Heart right ventricle (tissue), 16 donors: ENCODE data around the gene ASPSCR1. TPM values are rescaled to one million over a fixed set of nuclear protein-coding genes. Genes with fewer than 3 reads are reported as not detected.

Source experiments
- ATAC-seq, 8 donors: fragments of 200-7000 bp; cut with Tn5 transposase; one replicate each; pipeline ENCODE4 v1.9.1; 2020; ENCODE audit warnings: mild to moderate bottlenecking in 8 of 8, moderate library complexity in 8 of 8, moderate number of reproducible peaks in 1 of 8
- DNase-seq, 2 donors: peaks; one replicate each; pipeline ENCODE4 v3.0.0-alpha.2; 2020
- H3K27ac ChIP-seq, 10 donors: fragments of 200-600 bp; sonication (generic) in 2 of 10; one replicate each; pipeline versions ENCODE4 v1.5.0 to v1.8.0; 2020 to 2022; ENCODE audit warnings: mild to moderate bottlenecking in 3 of 10
- H3K27me3 ChIP-seq, 7 donors: fragments of 200-600 bp; one replicate each; pipeline ENCODE4 v1.8.0; 2021 to 2022; ENCODE audit warnings: mild to moderate bottlenecking in 2 of 7
- H3K36me3 ChIP-seq, 9 donors: fragments of 200-600 bp; sonication (generic) in 1 of 9; one replicate each; pipeline versions ENCODE4 v1.5.0 to v1.8.0; 2020 to 2022; ENCODE audit warnings: mild to moderate bottlenecking in 2 of 9
- H3K4me1 ChIP-seq, 9 donors: fragments of 200-600 bp; sonication (generic) in 1 of 9; one replicate each; pipeline versions ENCODE4 v1.5.0 to v1.8.0; 2020 to 2022; ENCODE audit warnings: mild to moderate bottlenecking in 4 of 9
- H3K4me3 ChIP-seq, 10 donors: fragments of 200-600 bp; sonication (generic) in 2 of 10; one replicate each; pipeline versions ENCODE4 v1.5.0 to v1.8.0; 2020 to 2022; ENCODE audit warnings: mild to moderate bottlenecking in 7 of 10, moderate library complexity in 2 of 10
- H3K9me3 ChIP-seq, 11 donors: fragments of 200-600 bp in 10 of 11; sonication (generic) in 2 of 11; one replicate each; pipeline versions ENCODE4 v1.5.0 to v1.8.0; 2013 to 2022; ENCODE audit warnings: mild to moderate bottlenecking in 2 of 11, control low read depth in 1 of 11, moderate library complexity in 1 of 11
- CTCF ChIP-seq, 9 donors: fragments of 200-600 bp; sonication (generic) in 2 of 9; IDR thresholded peaks; one replicate each; pipeline versions ENCODE4 v1.5.0 to v1.8.0; 2021 to 2022; ENCODE audit warnings: antibody characterized with exemption in 9 of 9, mild to moderate bottlenecking in 5 of 9, moderate library complexity in 1 of 9
- WGBS, 2 donors: extraction: QIAGEN DNeasy Blood & Tissue Kit; methylation state at CpG; one replicate each; pipeline ENCODE4 v1.1.7; 2013; ENCODE audit warnings: inconsistent platforms in 1 of 2; 5-methylcytosine and 5-hydroxymethylcytosine counted together
- intact Hi-C, 10 donors: fragments of 100-400 bp; cut with DNase I; formaldehyde crosslinking; loops; one replicate each; pipeline versions ENCODE4 v1.11.1 to v1.14.2; 2022
- polyA plus RNA-seq, 2 donors: library from polyadenylated mRNA; stranded (reverse); fragments of 200-250 nt; gene quantifications; one replicate each; pipeline ENCODE4 v1.2.3, GENCODE V29; 2013
- total RNA-seq, 10 donors: library from RNA; stranded (reverse); fragmentation: NEBNext Ultra II Directional in 3 of 10; extraction: Animal tissue kit (Norgen Biotek cat#: 25700) in 3 of 10; gene quantifications; one replicate each; pipeline versions ENCODE4 v1.2.1 to v1.2.4, GENCODE V29; 2021 to 2023
- donor health status: Arrhythmogenic right ventricular cardiomyopathy.
- donor health status: ischemic (EF 13 %, LVEDD 7.1; RV severe dilation, severe dysfunction).
- donor health status: healthy with polysubstance abuse.
- donor health status: DM: no; HTN: yes; CAD: no.
- donor health status: DM: no; HTN: no; CAD: no.
- donor health status: ischemic (EF 25% LVEDD 6.9; RV normal size, moderate dysfunction).
- donor health status: ischemic (EF 25% LVEDD 5.7; RV mildly dilated, moderate dysfunction).
- donor health status: healthy.
- donor health status: DM: yes; HTN: yes; CAD: no.
- donor health status: Ischemic cardiomyopathy.
- donor health status: ischemic (EF 35%, LVEDD 5.7; RV mildly dilated, moderate dysfunction).
- donor health status: nonischemic (EF 11% LVEDD 7.7; RV severe dilation, severe dysfunction).
- donor health status: DM: yes; HTN: yes; CAD: no.
- donor health status: PGD.
- donor health status: ischemic (EF 29% LVEDD 5.4; RV normal size, mild dysfunction).
- donor health status: nonischemic (EF 23%, LVEDD 6.1; RV moderate dilation, normal function).

The ASPSCR1 gene
- total and polyA plus RNA-seq, 12 donors = 19.9 to 115 (median 25.1) TPM

- Histone ChIP-seq H3K4me3 (peak overlapping the region in 8 of 10 donors; percentile 3 to 29 (median 20)), H3K4me1 (peaks cover 3 to 28% (median 19%) of the 10 kb centered on the region in 9 donors), H3K27me3 (peaks cover 0 to 83% (median 38%) of the 10 kb centered on the region in 7 donors), H3K36me3 (no peaks in the 10 kb centered on the region), H3K9me3 (no peaks in the 10 kb centered on the region), H3K27ac (peak overlapping the region in 2 of 10 donors; percentile 36 to 46)
- peak; percentile 79 for DNase-seq
- no peak for TF ChIP-seq CTCF (IDR thresholded peaks at IDR 0.05)
- WGBS, 2 donors = 12 to 15% methylated on average over 36 of the region's 36 CpGs
- intact Hi-C loops = loop anchor here in 4 of 10 donors (2.0 to 10.0 kb wide), 3 partner anchors 40 to 187 kb away; no protein-coding TSS in a partner anchor
- ATAC-seq = peak; percentile 84 to 95 (median 89)
These were observed 9.7 kb upstream of the ASPSCR1 start for GRCh38 chr17:81967533-81968395.

DNA sequence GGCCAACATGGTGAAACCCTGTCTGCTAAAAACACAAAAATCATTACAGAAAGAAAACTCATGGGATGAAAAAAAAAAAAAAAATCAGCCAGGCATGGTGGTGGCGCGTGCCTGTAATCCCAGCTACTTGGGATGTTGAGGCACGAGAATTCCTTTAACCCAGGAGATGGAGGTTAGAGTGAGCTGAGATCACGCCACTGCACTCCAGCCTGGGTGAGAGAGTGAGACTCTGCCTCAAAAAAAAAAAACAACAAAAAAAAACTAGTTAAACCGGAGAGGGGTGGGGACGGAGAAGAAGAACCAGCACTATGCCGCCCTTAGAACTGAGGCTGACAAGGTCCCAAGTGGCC, 9.1 kb upstream of the ASPSCR1 start:
- DNase-seq (no peak), ATAC-seq (no peak)
- Histone ChIP-seq H3K27ac (no peak overlapping the region), H3K4me1 (peaks cover 3 to 28% (median 19%) of the 10 kb centered on the region in 9 donors), H3K36me3 (no peaks in the 10 kb centered on the region), H3K27me3 (peaks cover 0 to 77% (median 32%) of the 10 kb centered on the region in 7 donors), H3K4me3 (peak overlapping the region in 7 of 10 donors; percentile 3 to 29 (median 21)), H3K9me3 (peaks cover 0 to 4% (median 0%) of the 10 kb centered on the region in 11 donors)
- intact Hi-C loops = loop anchor here in 3 of 10 donors (5.0 to 10.0 kb wide), 2 partner anchors 39 to 186 kb away; no protein-coding TSS in a partner anchor
- 79 to 82% methylated on average over 7 of the region's 7 CpGs for WGBS, 2 donors
- TF ChIP-seq CTCF (IDR thresholded peaks at IDR 0.05) = no peak

DNA sequence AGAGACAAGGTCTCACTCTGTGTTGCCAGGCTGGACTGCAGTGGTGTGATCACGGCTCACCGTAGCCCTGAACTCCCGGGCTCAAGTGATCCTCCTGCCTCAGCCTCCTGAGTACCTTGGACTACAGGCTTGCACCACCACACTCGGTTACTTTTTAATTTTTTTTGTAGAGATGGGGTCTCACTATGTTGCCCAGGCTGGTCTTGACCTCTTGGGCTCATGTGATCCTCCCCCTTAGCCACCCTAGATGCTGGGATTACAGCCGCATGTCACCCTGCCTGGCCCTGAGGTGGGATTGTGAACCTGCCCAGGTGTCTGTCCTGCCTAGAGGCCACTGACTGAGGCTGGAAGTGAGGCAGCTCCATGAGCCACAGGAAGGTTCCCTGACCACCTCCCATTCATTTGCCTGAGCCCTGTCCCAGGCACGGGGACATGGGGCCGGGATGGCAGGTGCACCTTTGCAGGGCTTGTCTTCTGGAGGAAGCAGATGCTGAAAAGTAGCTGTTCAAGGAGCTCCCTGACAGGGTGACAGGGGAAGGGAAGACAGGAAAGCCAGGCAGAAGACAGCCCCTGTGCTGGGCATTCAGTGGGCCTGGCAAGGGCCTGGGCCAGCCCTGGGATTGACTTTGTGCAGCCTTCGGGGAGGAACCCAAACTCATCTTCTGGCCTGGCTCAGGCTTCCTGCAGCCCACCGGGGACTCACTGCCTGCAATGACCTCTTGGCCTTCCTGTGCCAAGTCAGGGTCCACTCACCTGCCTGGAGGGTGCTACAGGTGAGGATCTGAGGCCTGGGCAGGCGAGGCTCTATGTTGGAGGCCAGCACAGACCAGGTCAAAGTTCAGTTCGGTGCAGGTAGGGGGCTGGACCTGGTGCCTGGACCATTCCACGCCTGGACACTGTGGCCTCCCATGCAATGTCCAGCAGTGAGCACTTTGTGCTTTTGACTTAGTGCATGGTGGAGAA, 8.3 kb upstream of the ASPSCR1 start:
- WGBS, 2 donors = 89% methylated on average over 12 of the region's 12 CpGs
- intact Hi-C loops = loop anchor here in 3 of 10 donors (5.0 to 10.0 kb wide), 2 partner anchors 38 to 186 kb away; no protein-coding TSS in a partner anchor
- TF ChIP-seq CTCF (IDR thresholded peaks at IDR 0.05) = no peak
- H3K4me3 ChIP-seq = no peak overlapping the region
- no peak overlapping the region for H3K27ac ChIP-seq
- peaks cover 0 to 69% (median 25%) of the 10 kb centered on the region in 7 donors for H3K27me3 ChIP-seq
- H3K4me1 ChIP-seq = peaks cover 3 to 28% (median 19%) of the 10 kb centered on the region in 9 donors
- ATAC-seq (no peak), DNase-seq (no peak)
- peaks cover 0 to 10% (median 0%) of the 10 kb centered on the region in 11 donors for H3K9me3 ChIP-seq
- H3K36me3 ChIP-seq = no peaks in the 10 kb centered on the region

GRCh38 chr17:81973432-81973831, 4.0 kb upstream of the ASPSCR1 start:
- DNase-seq = no peak
- Histone ChIP-seq H3K27me3 (peaks cover 0 to 33% (median 6%) of the 10 kb centered on the region in 7 donors), H3K4me1 (peaks cover under 1 to 19% (median 14%) of the 10 kb centered on the region in 9 donors), H3K9me3 (peaks cover 0 to 10% (median 0%) of the 10 kb centered on the region in 11 donors), H3K27ac (no peak overlapping the region), H3K4me3 (no peak overlapping the region), H3K36me3 (no peaks in the 10 kb centered on the region)
- TF ChIP-seq CTCF (IDR thresholded peaks at IDR 0.05) = no peak
- intact Hi-C loops = no loop called here
- no peak for ATAC-seq
